Measurements from ENCODE around the gene LCAT. TPM values are rescaled to one million over a fixed set of nuclear protein-coding genes. Genes with fewer than 3 reads are reported as not detected.

LCAT gene
- total RNA-seq, 2 experiments from 2014 or later, result 12.9 to 15.3 TPM

DNA sequence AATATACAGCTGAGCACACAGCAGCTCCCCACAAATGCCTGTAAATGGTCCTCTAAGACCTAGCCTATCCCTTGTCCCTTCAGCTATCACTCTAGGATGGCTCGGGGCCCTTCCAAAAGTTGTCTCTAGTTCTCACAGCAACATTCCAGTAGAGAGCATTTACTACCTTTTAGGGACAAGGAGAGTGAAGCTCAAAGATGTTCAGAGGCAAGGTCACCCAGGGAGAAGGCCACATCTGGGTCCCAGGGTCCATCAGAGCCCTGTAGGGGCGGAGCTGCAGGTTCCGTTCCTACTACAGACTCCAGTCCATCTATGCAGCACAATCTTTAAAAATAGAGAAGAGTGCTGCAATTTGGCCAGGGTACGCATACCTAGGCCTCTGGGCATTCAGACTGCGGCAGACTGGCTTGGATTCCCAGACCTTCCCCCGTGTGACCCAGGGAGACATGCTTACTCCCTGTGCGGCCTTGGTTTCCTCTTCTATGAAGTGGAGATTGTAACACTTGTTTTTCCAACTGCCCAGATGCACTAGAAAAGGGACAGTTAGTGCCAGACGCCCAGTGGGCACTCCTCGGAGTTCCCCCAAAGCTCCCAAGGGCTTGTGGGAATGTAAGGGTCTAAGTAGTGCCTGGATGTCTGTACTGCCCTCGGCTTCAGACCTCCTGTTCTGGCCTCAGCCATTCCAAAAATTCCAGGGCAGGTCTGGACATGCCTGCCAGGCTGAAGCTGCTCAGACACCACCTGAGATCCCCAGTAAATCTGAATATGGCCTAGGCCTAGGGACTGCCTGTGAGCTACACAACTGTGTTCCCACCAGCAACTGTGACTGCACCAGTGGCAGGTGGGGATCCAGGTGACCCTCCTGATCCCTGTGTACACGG, 22.0 kb upstream of the LCAT start:
- no peak overlapping the region for H3K4me3 Mint-ChIP-seq
- ChIA-PET POLR2A (no interaction called here), CTCF (interaction anchor here (0.6 to 2.9 kb wide), 7 partner anchors 12 to 352 kb away, joined by 3 to 9 read pairs (median 4); partner anchors contain the start of genes DDX28 and DUS2)
- no peaks in the 10 kb centered on the region for H3K27me3 Mint-ChIP-seq
- no peak overlapping the region for H3K27ac Mint-ChIP-seq
- H3K36me3 Mint-ChIP-seq (ENCODE audit: low read depth), result peaks cover 8% of the 10 kb centered on the region
- peaks cover 27% of the 10 kb centered on the region for H3K4me1 Mint-ChIP-seq
- no peaks in the 10 kb centered on the region for H3K9me3 Mint-ChIP-seq
- no peak for DNase-seq

GRCh38 chr16:67964477-67965131, 20.7 kb upstream of the LCAT start:
- Mint-ChIP-seq H3K9me3 (no peaks in the 10 kb centered on the region), H3K4me3 (no peak overlapping the region), H3K27ac (no peak overlapping the region), H3K27me3 (no peaks in the 10 kb centered on the region), H3K36me3 (ENCODE audit: low read depth) (peaks cover 11% of the 10 kb centered on the region), H3K4me1 (peaks cover 24% of the 10 kb centered on the region)
- no peak for DNase-seq
- ChIA-PET POLR2A (no interaction called here), CTCF (interaction anchor here (0.8 to 2.9 kb wide), 3 partner anchors 17 to 76 kb away, joined by 3 to 9 read pairs (median 5); no protein-coding TSS in a partner anchor)

DNA sequence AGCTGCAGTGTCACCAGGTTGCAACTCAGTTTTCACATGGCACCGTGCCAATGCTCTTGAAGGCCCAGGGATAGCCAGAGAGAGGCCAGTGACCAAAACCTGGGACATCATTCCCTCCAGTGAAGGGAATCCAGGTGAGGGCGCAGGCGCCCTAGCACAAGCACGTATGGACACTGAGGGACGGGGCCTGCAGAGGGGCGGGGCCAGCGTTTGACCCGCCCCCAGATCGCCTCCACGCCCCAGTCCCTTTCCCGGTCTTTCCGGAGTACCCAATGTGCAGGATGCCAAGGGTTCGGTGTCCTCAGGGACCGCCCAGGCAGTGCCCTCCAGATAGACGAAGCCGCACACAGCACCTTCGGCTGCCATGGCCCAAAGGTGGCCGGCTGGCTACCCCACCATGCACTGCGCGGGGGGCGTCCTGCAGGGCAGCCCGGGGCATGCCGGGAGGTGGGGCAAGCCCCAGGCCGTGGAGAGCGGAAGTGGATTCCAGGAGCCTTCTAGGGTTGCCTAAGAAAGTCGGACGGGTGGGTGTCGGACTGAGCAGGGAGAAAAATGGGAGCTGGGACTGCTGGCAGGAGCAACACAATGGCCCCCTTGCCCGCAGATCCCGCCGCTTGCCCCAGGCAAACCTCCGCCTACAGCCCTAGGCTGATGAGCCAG, 19.9 kb upstream of the LCAT start:
- no peaks in the 10 kb centered on the region for H3K9me3 Mint-ChIP-seq
- POLR2A ChIA-PET, result no interaction called here
- peaks cover 20% of the 10 kb centered on the region for H3K4me1 Mint-ChIP-seq
- DNase-seq, result no peak
- H3K36me3 Mint-ChIP-seq (ENCODE audit: low read depth), result peaks cover 11% of the 10 kb centered on the region
- H3K27ac Mint-ChIP-seq, result no peak overlapping the region
- no peak overlapping the region for H3K4me3 Mint-ChIP-seq
- no peaks in the 10 kb centered on the region for H3K27me3 Mint-ChIP-seq
- CTCF ChIA-PET, result interaction anchor here (0.8 to 2.9 kb wide), 2 partner anchors 18 to 22 kb away, joined by 3 to 9 read pairs; no protein-coding TSS in a partner anchor

- Mint-ChIP-seq H3K9me3 (no peaks in the 10 kb centered on the region), H3K4me3 (no peak overlapping the region), H3K27ac (no peak overlapping the region), H3K27me3 (no peaks in the 10 kb centered on the region), H3K36me3 (ENCODE audit: low read depth) (peaks cover 11% of the 10 kb centered on the region), H3K4me1 (peaks cover 20% of the 10 kb centered on the region)
- CTCF ChIA-PET, result interaction anchor here (1.0 to 1.1 kb wide), 2 partner anchors 9 to 21 kb away, joined by 4 to 5 read pairs; no protein-coding TSS in a partner anchor
- no peak for DNase-seq
- POLR2A ChIA-PET, result no interaction called here
Measured at GRCh38 chr16:67963292-67963661, 19.4 kb upstream of the LCAT start.

DNA sequence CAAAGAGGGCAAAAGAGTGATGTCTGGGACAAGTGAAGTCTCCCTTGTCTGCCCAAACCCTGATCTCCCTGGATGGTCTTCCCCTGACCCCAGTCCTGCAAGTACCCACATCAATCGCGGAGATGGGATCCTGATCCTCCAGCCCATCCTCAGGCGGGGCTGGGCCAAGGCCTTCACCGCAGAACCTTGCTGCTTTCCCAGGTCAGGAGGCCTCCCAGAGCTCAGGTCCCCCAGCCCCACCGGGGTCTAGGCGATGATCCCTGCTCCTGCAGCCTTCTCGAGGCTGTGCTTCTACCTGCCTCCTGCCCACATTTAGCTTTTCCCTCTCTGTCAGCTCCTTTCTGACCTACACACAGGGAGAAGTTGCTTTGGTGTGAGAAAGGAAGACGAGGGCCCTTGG, 18.2 kb upstream of the LCAT start:
- peaks cover 11% of the 10 kb centered on the region for H3K36me3 Mint-ChIP-seq (ENCODE audit: low read depth)
- ChIA-PET POLR2A (no interaction called here), CTCF (interaction anchor here (1.0 to 1.1 kb wide), 2 partner anchors 8 to 22 kb away, joined by 4 to 5 read pairs; no protein-coding TSS in a partner anchor)
- no peak overlapping the region for H3K27ac Mint-ChIP-seq
- H3K27me3 Mint-ChIP-seq, result no peaks in the 10 kb centered on the region
- no peak for DNase-seq
- no peaks in the 10 kb centered on the region for H3K9me3 Mint-ChIP-seq
- H3K4me3 Mint-ChIP-seq, result no peak overlapping the region
- H3K4me1 Mint-ChIP-seq, result peaks cover 15% of the 10 kb centered on the region

- H3K27ac Mint-ChIP-seq, result no peak overlapping the region
- no peak overlapping the region for H3K4me3 Mint-ChIP-seq
- peaks cover 9% of the 10 kb centered on the region for H3K4me1 Mint-ChIP-seq
- no peaks in the 10 kb centered on the region for H3K27me3 Mint-ChIP-seq
- peaks cover 11% of the 10 kb centered on the region for H3K36me3 Mint-ChIP-seq (ENCODE audit: low read depth)
- DNase-seq, result no peak
- no peaks in the 10 kb centered on the region for H3K9me3 Mint-ChIP-seq
- ChIA-PET POLR2A (no interaction called here), CTCF (interaction anchor here (0.6 kb wide), 1 partner anchor 122 kb away, joined by 3 read pairs; no protein-coding TSS in a partner anchor)
Measured at GRCh38 chr16:67961551-67961957, 17.6 kb upstream of the LCAT start.

GRCh38 chr16:67959536-67960329, 15.8 kb upstream of the LCAT start:
- Mint-ChIP-seq H3K27me3 (no peaks in the 10 kb centered on the region), H3K4me1 (no peaks in the 10 kb centered on the region), H3K9me3 (no peaks in the 10 kb centered on the region), H3K36me3 (ENCODE audit: low read depth) (peaks cover 11% of the 10 kb centered on the region), H3K27ac (no peak overlapping the region), H3K4me3 (no peak overlapping the region)
- DNase-seq, result no peak
- ChIA-PET POLR2A (interaction anchor here (0.6 kb wide), 1 partner anchor 94 kb away, joined by 4 read pairs; no protein-coding TSS in a partner anchor), CTCF (interaction anchor here (0.7 to 1.8 kb wide), 5 partner anchors 18 to 291 kb away, joined by 3 to 8 read pairs (median 3); no protein-coding TSS in a partner anchor)

- H3K9me3 Mint-ChIP-seq, result no peaks in the 10 kb centered on the region
- no peaks in the 10 kb centered on the region for H3K27me3 Mint-ChIP-seq
- CTCF ChIA-PET, result interaction anchor here (0.6 kb wide), 1 partner anchor 11 kb away, joined by 3 read pairs; no protein-coding TSS in a partner anchor
- POLR2A ChIA-PET, result no interaction called here
- no peak for DNase-seq
- no peak overlapping the region for H3K4me3 Mint-ChIP-seq
- no peak overlapping the region for H3K27ac Mint-ChIP-seq
- H3K36me3 Mint-ChIP-seq (ENCODE audit: low read depth), result peaks cover 13% of the 10 kb centered on the region
- H3K4me1 Mint-ChIP-seq, result no peaks in the 10 kb centered on the region
Measured at GRCh38 chr16:67957622-67958021, 13.7 kb upstream of the LCAT start.

GRCh38 chr16:67954421-67955196, 10.7 kb upstream of the LCAT start:
- no peak for DNase-seq
- Mint-ChIP-seq H3K9me3 (no peaks in the 10 kb centered on the region), H3K4me3 (no peak overlapping the region), H3K27ac (no peak overlapping the region), H3K27me3 (no peaks in the 10 kb centered on the region), H3K36me3 (ENCODE audit: low read depth) (peaks cover 5% of the 10 kb centered on the region), H3K4me1 (peaks cover 4% of the 10 kb centered on the region)
- ChIA-PET POLR2A (no interaction called here), CTCF (interaction anchor here (0.5 to 1.7 kb wide), 6 partner anchors 8 to 140 kb away, joined by 3 to 5 read pairs (median 3); partner anchors contain the start of gene NRN1L)

- CTCF ChIA-PET, result interaction anchor here (0.5 to 1.7 kb wide), 6 partner anchors 9 to 141 kb away, joined by 3 to 6 read pairs (median 4); no protein-coding TSS in a partner anchor
- H3K27ac Mint-ChIP-seq, result no peak overlapping the region
- no peaks in the 10 kb centered on the region for H3K27me3 Mint-ChIP-seq
- POLR2A ChIA-PET, result no interaction called here
- DNase-seq, result no peak
- H3K36me3 Mint-ChIP-seq (ENCODE audit: low read depth), result peaks cover 5% of the 10 kb centered on the region
- H3K4me1 Mint-ChIP-seq, result peaks cover 4% of the 10 kb centered on the region
- H3K9me3 Mint-ChIP-seq, result no peaks in the 10 kb centered on the region
- H3K4me3 Mint-ChIP-seq, result no peak overlapping the region
Measured at GRCh38 chr16:67953641-67954375, 9.9 kb upstream of the LCAT start.

DNA sequence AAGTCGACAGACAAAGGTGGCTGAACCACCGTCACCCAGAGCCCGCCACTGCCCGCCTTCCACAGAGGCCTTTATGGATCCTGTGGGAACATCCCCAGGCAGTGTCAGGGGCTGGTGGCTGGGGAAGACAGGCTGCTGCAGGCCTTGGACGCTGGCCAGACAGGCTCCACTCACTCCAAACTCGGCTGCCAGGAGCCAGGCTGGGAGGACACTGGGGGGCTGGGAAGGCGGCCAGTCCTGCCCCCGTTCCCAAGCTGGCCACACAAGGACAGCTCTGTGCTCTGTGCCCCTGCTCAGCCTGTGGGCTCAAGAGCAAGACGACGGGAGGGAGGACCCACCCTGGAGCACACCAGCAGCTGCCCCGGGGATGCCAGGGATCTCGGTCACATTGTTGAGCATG, 7.6 kb upstream of the LCAT start:
- Mint-ChIP-seq H3K4me1 (peaks cover 4% of the 10 kb centered on the region), H3K27me3 (no peaks in the 10 kb centered on the region), H3K9me3 (no peaks in the 10 kb centered on the region), H3K4me3 (no peak overlapping the region), H3K27ac (no peak overlapping the region), H3K36me3 (ENCODE audit: low read depth) (peaks cover 8% of the 10 kb centered on the region)
- ChIA-PET POLR2A (no interaction called here), CTCF (interaction anchor here (0.5 to 1.5 kb wide), 2 partner anchors 10 to 458 kb away, joined by 5 to 6 read pairs; no protein-coding TSS in a partner anchor)
- DNase-seq, result no peak
